Esophagus muscularis mucosa (tissue), 4 donors: Measurements from ENCODE around the gene ASB12. TPM values are rescaled to one million over a fixed set of nuclear protein-coding genes. Genes with fewer than 3 reads are reported as not detected.

Source experiments
- DNase-seq: peaks from one replicate; pipeline ENCODE4 v3.0.0-alpha.2; 2017; ENCODE audit errors: extremely low spot score
- H3K27ac ChIP-seq, 4 donors: fragments of 200-600 bp; sonication (generic); replicated peaks in 1 of 4; 1 replicate in 3 of 4; 2 replicates in 1 of 4; pipeline ENCODE4 v1.5.1; 2016 to 2019; ENCODE audit warnings: mild to moderate bottlenecking in 1 of 4
- H3K27me3 ChIP-seq, 4 donors: fragments of 200-600 bp; sonication (generic); one replicate each; pipeline versions ENCODE4 v1.5.1 to v1.6.0; 2016 to 2019
- H3K36me3 ChIP-seq, 4 donors: fragments of 200-600 bp; sonication (generic); one replicate each; pipeline ENCODE4 v1.5.1; 2016 to 2019
- H3K4me1 ChIP-seq, 4 donors: fragments of 200-600 bp; sonication (generic); one replicate each; pipeline ENCODE4 v1.5.1; 2016 to 2019
- H3K4me3 ChIP-seq, 4 donors: fragments of 200-600 bp; sonication (generic); 1 replicate in 2 of 4; 2 replicates in 2 of 4; pipeline ENCODE4 v1.5.1; 2016 to 2019; ENCODE audit warnings: mild to moderate bottlenecking in 4 of 4, moderate library complexity in 1 of 4
- H3K9me3 ChIP-seq, 4 donors: fragments of 200-600 bp; sonication (generic); 1 replicate in 3 of 4; 2 replicates in 1 of 4; pipeline ENCODE4 v1.5.1; 2016 to 2019
- EP300 ChIP-seq: sonication (generic); formaldehyde crosslinking; IDR thresholded peaks from one replicate; pipeline ENCODE4 v1.6.1; 2017; ENCODE audit warnings: antibody characterized with exemption
- POLR2A ChIP-seq: fragments of 450-650 bp; IDR thresholded peaks from one replicate; pipeline ENCODE4 v1.6.1; 2017; ENCODE audit warnings: antibody characterized with exemption, moderate library complexity, mild to moderate bottlenecking, low read depth
- POLR2AphosphoS5 ChIP-seq, 2 donors: sonication (generic); formaldehyde crosslinking; IDR thresholded peaks; one replicate each; pipeline ENCODE4 v1.6.1; 2017; ENCODE audit warnings: antibody characterized with exemption in 2 of 2
- WGBS: methylation state at CpG from one replicate; pipeline ENCODE4 v1.1.5; 2018; 5-methylcytosine and 5-hydroxymethylcytosine counted together
- intact Hi-C: fragments of 100-400 bp; cut with DNase I; formaldehyde crosslinking; loops from one replicate; pipeline ENCODE4 v1.15.1; 2023
- total RNA-seq, 4 donors: library from RNA; depleted of rRNA; stranded (reverse); fragments of >200 nt; gene quantifications; one replicate each; pipeline versions ENCODE4 v1.1.0 to v1.2.1, GENCODE V29; 2016
- TF ChIP-seq, protein P1 (sequence below), 3 experiments: fragments of 200-600 bp in 2 of 3; fragments of 450-650 bp in 1 of 3; sonication (generic) in 2 of 3; IDR thresholded peaks; one replicate each; pipeline ENCODE4 v1.5.1; 2017 to 2019; ENCODE audit warnings: antibody characterized with exemption in 3 of 3, mild to moderate bottlenecking in 2 of 3, moderate library complexity in 1 of 3

ASB12 gene
- total RNA-seq, 4 donors from 2014 or later: not detected

DNA sequence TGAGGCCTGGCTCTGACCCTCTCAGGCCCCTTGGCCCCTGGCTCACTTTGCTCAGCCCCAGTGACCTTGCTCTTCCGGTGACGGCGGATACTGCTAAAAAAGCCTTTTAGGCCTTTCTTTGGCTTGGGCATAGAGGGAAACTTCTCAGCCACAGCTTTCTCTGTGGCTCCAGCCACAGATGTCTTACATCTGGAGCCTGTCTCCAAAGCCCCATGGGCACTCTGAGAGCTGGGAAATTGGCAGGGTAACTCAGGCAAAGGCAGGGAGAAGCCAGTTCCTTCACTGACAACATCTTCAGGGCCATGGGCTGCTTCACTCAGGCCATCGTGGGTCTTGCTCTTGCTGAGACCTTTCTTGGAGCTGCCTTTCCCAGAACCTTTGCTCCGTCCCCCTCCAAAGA lies 37.7 kb downstream of the ASB12 start:
- intact Hi-C loops: no loop called here
- no peaks in the 10 kb centered on the region for H3K4me1 ChIP-seq
- no peak overlapping the region for H3K27ac ChIP-seq
- H3K9me3 ChIP-seq: no peaks in the 10 kb centered on the region
- no peak for DNase-seq
- H3K36me3 ChIP-seq: peaks cover 0 to 32% (median 27%) of the 10 kb centered on the region in 4 donors
- H3K4me3 ChIP-seq: no peak overlapping the region
- WGBS: 73% methylated on average over 5 of the region's 5 CpGs
- no peaks in the 10 kb centered on the region for H3K27me3 ChIP-seq
- TF ChIP-seq, protein P1, sequence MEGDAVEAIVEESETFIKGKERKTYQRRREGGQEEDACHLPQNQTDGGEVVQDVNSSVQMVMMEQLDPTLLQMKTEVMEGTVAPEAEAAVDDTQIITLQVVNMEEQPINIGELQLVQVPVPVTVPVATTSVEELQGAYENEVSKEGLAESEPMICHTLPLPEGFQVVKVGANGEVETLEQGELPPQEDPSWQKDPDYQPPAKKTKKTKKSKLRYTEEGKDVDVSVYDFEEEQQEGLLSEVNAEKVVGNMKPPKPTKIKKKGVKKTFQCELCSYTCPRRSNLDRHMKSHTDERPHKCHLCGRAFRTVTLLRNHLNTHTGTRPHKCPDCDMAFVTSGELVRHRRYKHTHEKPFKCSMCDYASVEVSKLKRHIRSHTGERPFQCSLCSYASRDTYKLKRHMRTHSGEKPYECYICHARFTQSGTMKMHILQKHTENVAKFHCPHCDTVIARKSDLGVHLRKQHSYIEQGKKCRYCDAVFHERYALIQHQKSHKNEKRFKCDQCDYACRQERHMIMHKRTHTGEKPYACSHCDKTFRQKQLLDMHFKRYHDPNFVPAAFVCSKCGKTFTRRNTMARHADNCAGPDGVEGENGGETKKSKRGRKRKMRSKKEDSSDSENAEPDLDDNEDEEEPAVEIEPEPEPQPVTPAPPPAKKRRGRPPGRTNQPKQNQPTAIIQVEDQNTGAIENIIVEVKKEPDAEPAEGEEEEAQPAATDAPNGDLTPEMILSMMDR (IDR thresholded peaks at IDR 0.05): no peak
- TF ChIP-seq POLR2A (no peak), EP300 (no peak)

DNA sequence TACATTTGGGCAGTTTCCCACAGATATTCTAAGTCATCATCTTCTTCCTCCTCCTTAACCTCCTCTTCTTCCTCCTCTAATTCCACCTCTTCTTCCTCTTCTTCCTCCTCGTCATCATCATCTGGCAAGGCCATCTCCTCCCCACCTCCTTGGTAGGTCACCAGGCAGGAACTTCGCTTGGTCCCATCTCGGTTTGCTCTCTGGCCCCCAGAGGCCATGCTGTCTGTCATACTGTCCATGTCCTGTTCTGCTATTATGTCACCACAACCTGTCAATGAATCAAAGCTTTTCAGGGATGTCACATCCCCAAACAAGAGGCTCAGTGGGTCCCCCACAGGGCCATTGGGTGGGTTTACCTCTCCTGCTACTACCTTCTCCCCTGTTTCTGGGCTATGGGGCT lies 38.4 kb downstream of the ASB12 start:
- H3K27ac ChIP-seq: no peak overlapping the region
- peaks cover 0 to 32% (median 27%) of the 10 kb centered on the region in 4 donors for H3K36me3 ChIP-seq
- DNase-seq: no peak
- H3K4me3 ChIP-seq: no peak overlapping the region
- intact Hi-C loops: no loop called here
- no peaks in the 10 kb centered on the region for H3K9me3 ChIP-seq
- TF ChIP-seq POLR2A: no peak
- TF ChIP-seq EP300: no peak
- TF ChIP-seq, protein P1 (IDR thresholded peaks at IDR 0.05): no peak
- TF ChIP-seq POLR2AphosphoS5 (IDR thresholded peaks at IDR 0.05): no peak
- WGBS: 84% methylated on average over 3 of the region's 3 CpGs
- no peaks in the 10 kb centered on the region for H3K27me3 ChIP-seq
- no peaks in the 10 kb centered on the region for H3K4me1 ChIP-seq

DNA sequence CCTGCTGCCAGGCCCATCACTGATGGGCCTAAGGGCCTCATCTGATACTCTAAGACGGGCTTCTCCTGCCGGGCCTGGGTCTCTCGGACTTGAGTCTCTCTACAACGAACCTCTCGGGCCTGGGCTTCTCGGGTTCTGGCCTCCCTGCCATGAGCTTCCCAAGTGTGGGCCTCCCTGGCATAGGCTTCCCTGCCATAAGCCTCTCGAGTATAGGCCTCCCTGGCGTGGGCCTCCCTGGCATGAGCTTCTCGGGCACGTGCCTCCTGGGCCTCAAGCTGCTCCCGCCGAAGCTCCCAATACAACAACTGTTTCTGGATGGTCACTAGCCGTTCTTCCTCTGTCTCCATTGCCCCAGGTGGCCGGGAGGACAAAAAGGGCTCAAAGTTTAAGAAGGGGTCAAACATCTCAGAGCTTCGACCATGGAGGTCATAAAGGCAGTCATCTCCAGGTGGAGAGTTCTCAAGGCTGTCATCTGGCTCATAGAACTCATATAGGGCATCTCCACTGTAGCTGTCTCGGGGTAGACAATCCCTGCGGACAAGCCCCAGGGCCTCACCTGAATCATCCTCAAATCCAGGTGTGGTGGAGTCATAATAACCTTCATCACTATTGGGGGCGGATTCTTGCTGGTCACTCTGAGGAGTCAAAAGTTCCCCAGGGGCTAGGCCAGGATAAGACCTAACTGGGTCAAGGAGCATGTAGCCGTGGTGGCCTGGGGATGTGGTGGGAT lies 39.0 kb downstream of the ASB12 start:
- H3K27me3 ChIP-seq: no peaks in the 10 kb centered on the region
- TF ChIP-seq, protein P1 (IDR thresholded peaks at IDR 0.05): no peak
- TF ChIP-seq EP300 (no peak), POLR2A (no peak), POLR2AphosphoS5 (IDR thresholded peaks at IDR 0.05) (no peak)
- DNase-seq: no peak

DNA sequence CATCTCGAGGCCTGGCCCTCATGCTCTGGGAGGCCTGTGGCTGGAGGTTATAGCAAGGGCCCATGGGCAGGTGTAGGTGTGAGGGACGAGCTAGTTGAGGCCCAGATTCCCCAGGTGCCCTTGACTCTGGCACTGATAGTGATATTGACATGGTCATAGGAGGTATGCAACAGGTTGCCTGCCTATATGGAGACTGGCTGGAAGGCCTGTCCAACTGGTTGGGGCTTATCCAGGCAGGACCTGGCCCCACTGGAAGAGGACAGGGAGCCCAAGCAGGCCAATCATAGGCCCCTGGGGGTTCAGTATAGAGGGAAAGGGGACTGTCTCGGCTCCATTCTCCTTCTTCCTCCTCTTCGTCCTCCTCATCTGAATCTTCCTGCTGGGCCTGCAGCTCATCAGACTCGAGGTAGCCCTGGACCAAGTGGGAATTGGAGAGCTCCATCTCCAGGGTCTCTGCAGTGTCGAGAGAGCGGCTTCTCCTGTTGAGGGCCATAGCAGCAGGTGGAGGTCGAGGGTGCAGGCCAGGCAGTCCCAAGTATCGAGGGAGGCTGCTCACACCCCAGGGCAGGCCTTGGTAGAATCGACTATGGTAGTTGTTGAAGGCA lies 40.2 kb downstream of the ASB12 start:
- Histone ChIP-seq H3K9me3 (no peaks in the 10 kb centered on the region), H3K36me3 (peaks cover 0 to 32% (median 27%) of the 10 kb centered on the region in 4 donors), H3K4me3 (no peak overlapping the region), H3K27ac (no peak overlapping the region), H3K27me3 (no peaks in the 10 kb centered on the region), H3K4me1 (no peaks in the 10 kb centered on the region)
- intact Hi-C loops: no loop called here
- no peak for DNase-seq
- TF ChIP-seq POLR2AphosphoS5 (IDR thresholded peaks at IDR 0.05): no peak
- no peak for TF ChIP-seq POLR2A
- TF ChIP-seq EP300: no peak
- TF ChIP-seq, protein P1 (IDR thresholded peaks at IDR 0.05): no peak
- 78% methylated on average over 6 of the region's 10 CpGs for WGBS

More for the DNA sequence above, 39.0 kb downstream of the ASB12 start:
- Histone ChIP-seq H3K4me3 (no peak overlapping the region), H3K4me1 (no peaks in the 10 kb centered on the region), H3K9me3 (no peaks in the 10 kb centered on the region), H3K36me3 (peaks cover 0 to 32% (median 27%) of the 10 kb centered on the region in 4 donors), H3K27ac (no peak overlapping the region)
- intact Hi-C loops: no loop called here
- 85% methylated on average over 11 of the region's 19 CpGs for WGBS
